ENCODE results near the gene CBLB.
A peak's percentile ranks its signal among the peaks of the same experiment; 100 is the strongest.

The CBLB gene

GRCh38 chr3:105869861-105870755 lies 1.3 kb upstream of the CBLB start:
- no peak for DNase-seq

DNA sequence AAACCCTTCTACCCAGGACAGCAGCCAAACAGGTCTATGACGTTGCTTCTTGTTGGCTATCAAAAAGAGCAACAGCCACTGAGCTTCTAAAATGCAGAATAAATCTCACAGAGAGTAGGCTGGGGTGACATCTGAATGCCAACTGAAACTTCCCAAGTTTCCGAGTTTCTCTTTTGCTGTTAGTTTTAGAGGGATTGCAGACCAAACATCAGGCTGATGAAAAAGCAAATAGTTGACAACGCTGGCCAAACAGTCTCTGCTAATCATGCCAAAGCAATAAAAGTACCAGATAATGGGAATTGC lies 670 bp upstream of the CBLB start:
- no peak for DNase-seq

- DNase-seq, result no peak
These were observed 426 bp downstream of the CBLB start for GRCh38 chr3:105868431-105868741.

DNA sequence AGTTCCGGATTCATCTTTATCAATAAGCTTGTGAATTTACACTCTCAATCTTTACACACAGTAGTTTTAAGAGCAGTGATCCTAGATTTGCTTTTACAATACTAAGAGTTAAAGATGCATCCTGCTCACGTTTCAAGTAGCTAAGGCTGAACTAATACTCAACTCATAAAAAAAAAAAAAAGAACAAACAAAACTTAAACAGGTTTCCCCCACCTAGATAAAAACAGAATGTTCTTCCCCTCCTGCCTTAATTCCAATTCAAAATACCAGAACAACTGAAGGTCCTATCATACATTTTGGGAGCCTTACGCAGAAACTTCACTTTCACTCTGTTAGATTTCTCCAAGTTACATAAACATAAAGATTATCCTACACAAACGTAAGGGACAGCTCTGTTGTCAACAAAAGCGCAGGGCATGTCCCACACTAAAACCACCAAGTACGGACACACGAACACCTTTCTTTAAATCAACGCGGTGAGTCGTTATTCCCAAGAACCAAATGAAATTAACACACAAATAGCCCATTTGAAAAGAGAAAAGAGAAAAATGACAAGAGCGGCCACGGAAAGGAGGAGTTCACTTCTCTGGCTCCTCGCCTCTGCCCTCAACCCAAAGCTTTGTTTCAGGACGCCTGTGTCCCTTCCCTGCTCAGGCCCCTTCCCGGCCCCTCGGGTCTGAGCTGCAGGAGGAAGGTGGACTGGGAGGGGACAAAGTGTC lies 941 bp downstream of the CBLB start:
- DNase-seq, result peak in 1 of 2 experiments; percentile 42

DNA sequence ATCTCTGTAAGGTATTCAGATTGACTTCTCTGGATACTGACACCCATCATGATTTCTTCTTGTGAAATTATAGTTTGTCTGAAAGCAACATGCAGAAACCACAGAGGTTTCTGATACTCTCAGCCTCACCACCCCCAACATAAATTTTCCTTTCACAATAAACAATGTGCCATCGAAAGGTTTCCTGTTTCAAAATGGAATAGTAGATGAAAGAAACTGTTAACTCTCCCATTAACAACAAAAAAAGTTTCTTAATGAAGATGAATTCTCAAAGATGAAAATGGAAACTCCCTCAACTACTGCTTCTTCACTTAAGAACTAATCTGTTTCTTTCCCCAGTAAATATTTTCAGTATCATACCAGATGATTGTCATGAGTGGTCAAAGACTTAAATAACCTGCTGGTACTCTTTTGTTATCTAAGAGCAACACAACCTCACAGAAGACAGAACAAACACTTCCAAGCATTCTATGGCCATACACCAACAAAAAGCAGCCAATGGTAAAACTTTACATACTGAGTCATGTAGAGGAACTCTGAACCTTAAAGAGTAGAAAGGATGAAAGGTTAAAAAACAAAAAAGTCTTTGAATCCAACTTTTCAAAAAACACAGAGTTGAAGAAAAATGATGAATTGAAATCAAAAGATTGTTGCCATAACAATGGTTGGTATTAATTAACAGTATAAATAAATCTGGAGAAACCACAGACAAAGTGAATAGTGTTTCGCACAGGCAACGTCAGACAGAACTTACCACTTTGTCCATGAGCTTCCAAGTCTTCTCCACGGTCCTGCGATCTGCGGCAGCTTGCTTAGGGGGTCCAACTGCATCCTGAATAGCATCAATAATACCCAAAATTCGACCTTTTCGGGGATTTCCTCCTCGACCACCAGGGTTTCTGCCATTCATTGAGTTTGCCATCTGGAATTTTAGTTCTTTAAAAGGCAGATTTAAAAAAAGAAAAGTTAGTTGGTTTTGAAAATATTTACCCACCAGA lies 1.9 kb downstream of the CBLB start:
- no peak for DNase-seq

DNA sequence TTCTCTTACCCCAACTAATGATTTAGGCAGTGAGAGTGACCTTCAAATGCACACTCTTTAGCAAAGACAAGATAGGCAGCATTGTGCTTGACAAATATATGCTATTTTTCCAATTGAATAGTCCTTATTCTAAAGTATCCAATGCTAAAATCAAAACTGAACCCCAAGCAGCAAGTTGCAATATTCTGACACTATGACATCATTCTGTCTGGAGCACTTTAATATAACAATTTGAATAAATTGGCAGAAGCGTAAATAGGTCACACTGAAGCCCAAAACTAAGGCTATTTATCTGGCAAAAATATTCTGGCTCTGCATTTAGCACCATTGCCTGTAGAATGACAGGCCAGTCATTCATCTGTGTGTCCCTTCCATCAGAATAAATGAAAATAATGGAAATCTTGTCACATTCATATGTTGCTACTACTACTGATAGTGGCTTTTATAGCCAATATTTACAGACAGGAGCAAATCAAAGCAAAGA lies 2.9 kb downstream of the CBLB start:
- no peak for DNase-seq

DNA sequence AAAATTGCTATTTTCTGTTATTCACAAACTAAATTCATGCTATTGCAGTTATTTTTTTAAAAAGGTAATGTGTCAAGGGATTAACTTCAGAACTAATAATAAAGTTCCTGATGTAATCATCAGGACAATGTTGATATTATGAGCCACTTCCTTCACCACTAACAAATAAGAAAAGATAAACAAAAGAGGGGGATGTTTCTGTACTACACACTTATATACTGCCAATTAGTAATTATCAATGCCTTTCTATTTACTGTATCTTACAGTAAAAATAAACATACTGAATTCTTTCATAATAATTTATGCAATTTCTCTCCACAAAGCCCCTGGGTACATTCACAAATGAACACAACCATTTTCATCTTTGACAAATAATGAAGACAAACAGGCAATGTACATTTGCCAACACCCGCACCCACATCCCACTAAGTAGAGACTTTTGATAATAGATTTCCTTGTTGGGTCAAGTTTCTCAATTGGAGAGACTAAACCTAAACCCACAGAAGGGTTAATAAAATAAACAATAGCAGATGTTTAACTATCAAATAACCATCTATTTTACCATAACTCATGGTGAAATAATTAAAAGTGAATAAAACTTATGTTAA lies 3.7 kb downstream of the CBLB start:
- DNase-seq, result no peak

GRCh38 chr3:105864212-105864611 lies 4.6 kb downstream of the CBLB start:
- no peak for DNase-seq

DNA sequence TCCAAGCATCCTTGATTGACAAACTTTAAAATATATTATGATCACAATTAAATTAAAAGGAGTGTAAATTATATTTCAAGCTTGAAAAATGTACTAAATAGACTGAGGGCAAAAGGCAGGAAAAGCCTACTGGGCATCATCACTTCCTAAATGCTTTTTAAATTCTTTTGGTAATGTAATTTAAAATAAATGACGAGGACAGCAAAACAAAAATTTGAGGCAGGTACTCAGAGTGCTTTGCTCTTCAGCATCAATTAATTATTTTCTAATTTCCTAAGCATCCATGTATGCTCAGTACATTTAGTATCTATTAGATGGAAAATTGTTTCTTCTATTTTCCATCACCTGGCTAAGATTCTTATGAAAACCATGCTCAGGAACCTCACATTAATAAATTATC lies 5.2 kb downstream of the CBLB start:
- no peak for DNase-seq

- DNase-seq, result no peak
These were observed 6.6 kb downstream of the CBLB start for GRCh38 chr3:105862217-105862616.

- no peak for DNase-seq
These were observed 8.2 kb downstream of the CBLB start for GRCh38 chr3:105860641-105861040.

DNA sequence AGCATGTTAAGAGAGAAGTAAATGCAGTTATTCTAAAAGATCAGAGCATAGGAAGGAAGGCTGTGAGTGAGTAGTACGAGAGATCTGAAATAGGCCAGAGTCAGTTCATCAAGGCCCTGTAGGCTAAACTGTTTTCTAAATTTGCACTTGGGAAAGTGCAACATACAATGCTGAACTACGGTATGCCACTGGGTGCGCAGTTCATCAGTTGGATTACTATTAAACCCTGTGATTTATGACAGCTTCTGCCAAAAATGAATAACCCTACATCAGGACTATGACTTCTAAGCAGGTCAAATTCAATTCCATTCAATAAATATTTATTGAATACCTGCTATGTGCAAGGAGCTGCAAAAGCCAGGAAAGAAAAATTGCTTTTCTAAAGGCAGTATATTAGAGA lies 10.8 kb downstream of the CBLB start:
- DNase-seq, result no peak

DNA sequence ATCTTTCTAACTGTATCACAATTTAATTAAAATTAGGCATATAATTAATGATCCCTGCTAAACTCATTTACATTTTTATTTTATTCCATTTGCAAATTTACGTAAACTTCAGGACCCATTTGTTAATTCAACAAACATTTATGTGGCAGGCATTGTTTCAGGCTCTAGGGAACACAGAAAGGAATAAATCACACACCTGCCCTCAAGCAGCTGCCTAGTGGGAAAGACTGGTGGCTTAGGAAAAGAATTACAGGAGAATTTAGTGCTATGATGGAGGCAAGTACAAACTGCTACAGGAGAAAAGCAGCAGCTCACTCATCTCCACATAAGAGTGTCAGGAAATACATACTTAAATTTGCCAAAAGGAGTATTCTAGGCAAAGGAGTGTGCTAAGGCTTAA lies 11.2 kb downstream of the CBLB start:
- no peak for DNase-seq

DNA sequence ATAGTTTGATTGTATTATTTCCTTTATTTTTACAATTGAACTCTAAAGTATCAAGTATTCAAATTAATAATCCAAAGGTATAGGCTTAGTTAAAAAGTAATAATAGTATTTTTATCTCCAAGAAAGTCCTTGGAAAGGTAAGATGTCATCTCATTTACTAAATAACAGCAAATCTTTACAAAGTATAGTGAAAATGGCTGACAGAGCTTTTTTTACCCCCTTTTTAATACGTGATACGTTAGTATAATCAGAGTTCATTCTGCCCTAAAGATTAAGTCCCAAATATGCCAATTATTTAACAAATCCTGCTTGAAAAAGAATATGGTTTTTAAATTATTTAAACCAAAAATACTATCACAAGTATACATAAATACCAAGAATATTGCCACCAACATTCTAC lies 12.2 kb downstream of the CBLB start:
- DNase-seq, result no peak

DNA sequence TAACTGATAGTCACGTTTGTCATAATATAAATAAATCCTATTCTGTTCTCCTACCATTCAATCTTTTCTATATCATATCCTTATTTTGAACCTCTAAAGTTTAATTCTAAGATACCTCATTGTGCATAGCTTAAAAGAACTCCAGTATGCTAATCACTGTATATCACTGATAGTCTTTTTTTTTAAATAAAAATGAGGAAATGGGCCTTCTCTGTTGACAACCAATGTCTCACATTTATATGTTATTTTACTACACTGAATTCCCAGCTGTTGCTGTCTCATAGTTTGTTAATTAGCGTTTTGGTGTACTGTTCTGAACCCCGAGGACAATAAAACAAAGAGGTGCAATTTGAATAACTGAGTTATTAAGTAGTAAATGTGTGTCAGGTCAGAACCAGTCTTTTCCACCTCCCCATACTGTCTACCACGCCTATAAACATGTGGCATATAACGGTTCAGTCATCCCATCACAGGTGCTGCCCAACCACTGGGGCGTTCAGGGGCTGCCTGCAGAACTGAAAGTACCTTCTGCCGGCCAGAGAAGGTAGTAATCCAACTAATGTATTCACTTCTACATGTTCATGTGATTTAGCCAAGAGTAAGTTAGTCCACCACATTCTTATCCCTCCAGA lies 14.9 kb downstream of the CBLB start:
- DNase-seq, result no peak

DNA sequence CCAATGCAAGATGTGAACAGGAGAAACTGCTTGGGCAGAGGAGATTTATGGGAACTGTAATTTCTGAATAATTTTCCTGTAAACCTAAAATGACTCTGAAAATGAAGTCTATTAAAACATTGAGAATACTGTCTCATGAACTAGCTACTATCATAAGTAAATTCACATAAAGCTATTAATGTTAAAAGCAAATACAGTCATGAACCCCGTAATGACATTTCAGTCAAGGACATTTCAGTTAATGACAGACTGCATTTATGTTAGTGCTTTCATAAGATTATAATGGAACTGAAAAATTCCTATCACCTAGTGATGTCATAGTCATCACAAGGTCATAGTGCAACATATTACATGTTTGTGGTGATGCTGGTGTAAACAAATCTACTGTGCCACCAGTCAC lies 17.2 kb downstream of the CBLB start:
- no peak for DNase-seq

GRCh38 chr3:105851176-105851575 lies 17.6 kb downstream of the CBLB start:
- DNase-seq, result no peak

GRCh38 chr3:105850593-105850992 lies 18.2 kb downstream of the CBLB start:
- no peak for DNase-seq

DNA sequence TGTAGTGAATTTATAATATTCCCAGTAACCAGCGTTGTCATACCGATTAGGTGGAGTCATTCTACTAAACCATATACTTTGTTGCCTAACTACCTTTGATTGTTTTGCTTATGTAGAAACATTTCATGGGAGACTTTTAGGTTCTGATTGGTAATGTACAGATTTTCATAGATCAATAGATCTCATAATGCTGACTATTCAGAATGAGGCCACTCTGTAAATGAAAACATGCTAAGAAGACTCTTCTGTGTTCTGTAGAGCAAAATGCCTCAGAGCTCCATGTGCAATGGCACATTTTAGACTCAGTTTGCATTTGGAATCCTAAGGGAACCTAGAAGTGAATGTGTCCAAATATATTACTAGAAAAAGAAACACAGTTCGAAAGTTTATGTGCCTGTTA lies 20.0 kb downstream of the CBLB start:
- DNase-seq, result no peak

DNA sequence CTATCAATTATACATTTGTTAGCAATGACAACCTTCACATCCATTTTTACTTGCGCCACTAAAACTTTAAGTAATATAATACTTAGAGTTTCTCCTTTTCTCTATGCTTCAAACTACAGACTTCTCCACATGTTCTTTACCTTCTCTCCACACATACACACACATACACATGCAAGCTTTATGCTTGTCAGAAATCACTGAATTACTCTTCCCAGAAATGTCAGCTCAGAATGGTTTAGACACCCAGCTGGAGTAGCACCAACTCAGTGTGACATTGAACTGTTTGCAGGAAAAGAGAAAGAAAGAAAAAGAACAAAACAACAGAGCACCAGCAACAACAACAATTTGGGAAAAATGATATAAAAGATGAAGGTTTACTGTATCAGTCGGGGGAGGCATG lies 20.9 kb downstream of the CBLB start:
- no peak for DNase-seq

DNA sequence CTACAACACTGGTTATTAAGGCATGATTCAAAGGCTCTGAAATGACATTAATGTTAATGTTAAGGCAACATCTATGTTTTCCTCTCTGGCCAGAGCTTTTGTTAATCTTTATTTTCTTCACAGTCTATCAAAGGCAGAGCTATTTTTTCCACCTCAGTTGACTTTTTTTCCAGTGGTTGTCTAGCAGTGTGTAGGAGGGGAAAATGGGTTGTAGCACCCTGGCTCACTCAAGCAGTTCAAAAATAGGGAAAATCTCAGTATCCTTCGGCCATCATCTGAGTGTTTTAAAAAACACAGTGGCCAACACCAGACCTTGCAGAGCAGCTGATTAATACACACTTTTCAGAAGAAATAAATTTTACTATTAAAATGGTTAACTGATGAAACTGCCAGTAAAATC lies 21.4 kb downstream of the CBLB start:
- no peak for DNase-seq

DNA sequence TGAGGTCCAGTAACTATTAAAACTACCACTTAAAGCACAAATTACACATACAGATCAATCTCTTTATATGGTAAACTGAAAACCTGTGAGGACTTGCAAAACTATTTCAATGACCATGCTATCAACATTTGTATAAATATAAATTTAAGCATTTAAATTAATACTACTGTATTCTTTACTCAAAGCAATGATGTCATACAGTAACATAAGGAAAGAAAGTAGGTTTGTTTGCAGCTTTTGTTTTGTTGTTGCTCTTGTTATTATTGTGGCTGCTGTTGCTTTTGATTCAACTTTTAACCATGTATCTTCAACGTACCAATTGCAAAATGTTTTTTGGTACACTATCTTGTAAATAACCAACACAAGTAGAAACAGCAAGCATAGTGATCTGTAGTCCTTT lies 22.0 kb downstream of the CBLB start:
- no peak for DNase-seq
